ENCODE results near the gene POLRMT.

Gene POLRMT

DNA sequence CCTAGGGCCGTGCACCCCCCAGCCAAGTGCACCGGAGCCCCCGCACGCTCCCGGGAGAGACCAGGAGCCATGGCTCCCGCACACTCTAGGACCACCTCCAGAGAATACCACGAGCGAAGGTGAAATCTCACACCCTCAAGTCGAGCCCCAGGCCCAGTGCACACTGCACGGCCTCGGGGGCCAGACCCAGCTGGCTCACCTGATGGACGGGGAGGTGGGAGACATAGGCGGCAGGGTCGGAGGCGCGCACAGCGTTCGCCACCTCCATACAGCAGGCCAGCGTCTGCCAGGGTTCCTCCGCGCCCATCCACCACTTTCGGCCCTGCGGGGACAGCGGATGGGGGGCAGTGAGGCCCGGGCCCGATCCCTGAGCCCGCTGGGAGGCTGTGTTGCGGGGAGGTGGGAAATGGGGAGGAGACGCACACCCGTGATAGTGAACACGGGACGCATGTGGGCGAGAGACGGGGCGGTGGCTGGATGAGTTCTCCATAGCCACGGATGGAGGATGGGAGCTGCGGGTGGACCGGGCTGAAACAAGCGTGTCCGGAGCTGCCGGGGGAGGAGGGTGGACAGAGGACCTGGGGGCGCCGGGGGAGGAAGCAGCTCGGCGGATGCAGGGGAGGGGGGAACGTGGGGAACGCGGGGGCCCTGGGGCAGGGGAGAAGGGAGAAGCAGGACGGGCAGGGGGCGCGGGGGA, 13.0 kb downstream of the POLRMT start:
- no peak for DNase-seq (ENCODE audit: low spot score)
- Mint-ChIP-seq H3K36me3 (ENCODE audit: low read depth) (peaks cover 14% of the 10 kb centered on the region), H3K27ac (no peak overlapping the region), H3K27me3 (ENCODE audit: low read depth) (no peaks in the 10 kb centered on the region), H3K4me3 (no peak overlapping the region), H3K9me3 (no peaks in the 10 kb centered on the region), H3K4me1 (ENCODE audit: low read depth) (no peaks in the 10 kb centered on the region)

DNA sequence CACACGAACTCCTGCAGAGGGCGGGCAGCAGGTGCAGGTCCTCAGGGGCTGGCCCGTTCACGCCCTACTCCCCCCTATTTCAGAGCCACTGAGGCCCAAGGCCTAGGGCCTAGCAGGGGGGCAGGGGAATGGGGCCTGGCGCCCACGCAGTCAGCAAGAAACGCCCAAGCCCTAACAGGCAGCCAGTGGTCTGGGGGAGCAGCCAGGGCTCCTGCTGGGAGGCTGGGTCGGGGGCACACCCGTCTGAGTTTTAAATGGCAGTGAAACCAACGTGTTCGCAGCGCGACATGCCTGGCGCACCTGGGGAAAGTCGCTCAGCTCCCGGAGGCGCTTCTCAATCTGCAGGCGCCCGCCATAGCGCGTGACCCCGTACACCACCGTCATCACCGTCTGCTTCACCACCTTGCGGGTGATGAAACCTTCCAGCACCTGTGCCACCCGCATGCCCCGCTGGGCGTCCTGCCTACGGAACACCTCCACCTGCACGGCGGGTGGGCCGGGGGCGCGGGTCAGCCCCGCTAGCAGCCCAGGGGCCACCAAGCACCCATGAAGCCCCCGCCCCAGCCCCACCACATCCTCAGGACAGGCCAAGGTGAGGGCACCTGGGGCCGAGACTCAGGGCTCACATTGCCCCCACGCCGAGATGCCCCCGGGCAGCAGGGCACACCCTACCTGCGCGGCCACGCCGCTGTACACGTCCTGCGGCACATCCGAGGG, 13.9 kb downstream of the POLRMT start:
- Mint-ChIP-seq H3K9me3 (no peaks in the 10 kb centered on the region), H3K36me3 (ENCODE audit: low read depth) (peaks cover 16% of the 10 kb centered on the region)

DNA sequence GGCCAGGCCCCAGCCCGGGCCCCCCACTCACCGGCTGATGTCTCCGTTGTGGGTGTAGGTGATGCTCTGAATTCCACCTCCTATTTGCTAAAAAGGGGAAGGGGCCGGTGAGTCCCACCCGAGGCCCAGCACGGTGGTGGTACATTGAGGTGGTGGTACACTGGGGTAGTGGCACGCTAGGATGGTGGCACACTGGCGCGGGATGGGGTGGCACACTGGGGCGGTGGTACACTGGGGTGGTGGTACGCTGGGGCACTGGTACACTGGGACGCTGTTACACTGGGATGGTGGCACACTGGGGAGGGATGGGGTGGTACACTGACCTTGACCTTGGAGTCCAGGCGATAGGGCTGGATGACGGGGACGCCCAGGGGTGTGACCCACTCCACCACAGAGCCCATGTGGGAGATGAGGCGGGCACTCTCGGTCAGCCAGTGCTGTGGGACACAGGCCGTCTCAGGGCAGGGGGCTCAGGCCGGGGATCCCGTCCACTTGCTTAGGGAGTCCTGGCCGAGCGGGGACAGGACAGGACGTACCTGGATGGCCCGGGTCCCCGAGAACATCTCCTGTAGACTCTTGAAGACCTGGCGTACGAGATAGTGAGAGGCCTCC, 14.6 kb downstream of the POLRMT start:
- no peak overlapping the region for H3K4me3 Mint-ChIP-seq
- no peaks in the 10 kb centered on the region for H3K27me3 Mint-ChIP-seq (ENCODE audit: low read depth)
- H3K9me3 Mint-ChIP-seq, result no peaks in the 10 kb centered on the region
- H3K36me3 Mint-ChIP-seq (ENCODE audit: low read depth), result peaks cover 16% of the 10 kb centered on the region
- no peak overlapping the region for H3K27ac Mint-ChIP-seq
- DNase-seq (ENCODE audit: low spot score), result no peak
- H3K4me1 Mint-ChIP-seq (ENCODE audit: low read depth), result no peaks in the 10 kb centered on the region

More for the DNA sequence above, 13.9 kb downstream of the POLRMT start:
- no peak for DNase-seq (ENCODE audit: low spot score)
- Mint-ChIP-seq H3K27ac (no peak overlapping the region), H3K27me3 (ENCODE audit: low read depth) (no peaks in the 10 kb centered on the region), H3K4me3 (no peak overlapping the region), H3K4me1 (ENCODE audit: low read depth) (no peaks in the 10 kb centered on the region)

DNA sequence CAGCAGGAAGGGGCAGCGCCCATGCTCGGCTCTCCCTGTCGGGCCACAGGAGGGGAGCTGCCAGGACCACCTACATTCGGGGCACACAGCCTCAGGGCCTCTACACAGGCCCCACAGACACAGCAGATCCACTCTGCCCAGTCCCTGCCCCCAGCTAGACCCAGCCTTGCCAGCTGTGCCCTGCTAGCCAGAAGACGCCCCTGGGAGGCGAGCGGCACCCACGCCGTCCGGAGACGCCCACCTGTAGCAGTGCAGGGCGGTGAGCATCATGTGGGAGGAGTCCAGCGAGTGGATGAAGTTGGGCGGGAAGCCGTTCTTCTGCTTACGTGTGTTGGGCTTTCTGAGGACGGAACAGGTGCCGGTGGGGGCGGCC, 15.1 kb downstream of the POLRMT start:
- no peaks in the 10 kb centered on the region for H3K9me3 Mint-ChIP-seq
- DNase-seq (ENCODE audit: low spot score), result no peak
- no peak overlapping the region for H3K27ac Mint-ChIP-seq
- H3K27me3 Mint-ChIP-seq (ENCODE audit: low read depth), result no peaks in the 10 kb centered on the region
- H3K36me3 Mint-ChIP-seq (ENCODE audit: low read depth), result peaks cover 16% of the 10 kb centered on the region
- H3K4me1 Mint-ChIP-seq (ENCODE audit: low read depth), result no peaks in the 10 kb centered on the region
- H3K4me3 Mint-ChIP-seq, result no peak overlapping the region

DNA sequence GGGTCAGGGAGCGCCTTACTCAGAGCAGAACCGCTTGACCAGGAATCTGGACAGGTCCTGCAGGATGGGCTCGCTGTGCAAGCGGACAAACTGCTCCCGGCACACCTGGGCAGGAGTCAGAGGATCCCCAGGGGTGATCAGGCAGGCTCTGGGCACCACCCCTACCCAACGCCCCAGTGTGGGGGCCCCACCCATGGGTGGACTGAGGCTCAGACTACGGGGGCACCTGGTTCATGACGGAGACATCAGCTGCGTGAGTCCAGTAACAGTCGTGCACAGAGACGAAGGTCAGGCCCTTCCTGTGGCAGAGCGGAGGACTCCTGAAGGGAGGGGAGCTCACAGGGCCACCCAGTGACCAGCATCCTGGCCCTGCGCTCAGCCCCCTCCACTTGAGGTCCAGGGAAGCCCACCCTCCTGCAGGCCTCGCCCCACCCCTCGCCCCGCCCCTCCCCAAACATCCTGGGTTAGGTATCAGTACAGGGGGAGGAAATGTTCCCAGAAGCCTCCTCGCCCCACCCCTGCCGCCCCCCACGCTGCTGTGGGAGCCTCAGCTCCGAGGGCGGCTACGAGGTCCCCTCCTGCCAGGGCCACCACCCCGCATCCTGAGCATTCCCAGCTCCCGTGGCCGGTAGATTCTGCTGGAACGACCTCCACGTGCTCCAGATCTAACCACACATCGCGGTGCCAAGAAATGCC, 15.6 kb downstream of the POLRMT start:
- Mint-ChIP-seq H3K27ac (no peak overlapping the region), H3K4me1 (ENCODE audit: low read depth) (no peaks in the 10 kb centered on the region), H3K4me3 (no peak overlapping the region), H3K9me3 (no peaks in the 10 kb centered on the region), H3K36me3 (ENCODE audit: low read depth) (peaks cover 16% of the 10 kb centered on the region), H3K27me3 (ENCODE audit: low read depth) (no peaks in the 10 kb centered on the region)
- no peak for DNase-seq (ENCODE audit: low spot score)

DNA sequence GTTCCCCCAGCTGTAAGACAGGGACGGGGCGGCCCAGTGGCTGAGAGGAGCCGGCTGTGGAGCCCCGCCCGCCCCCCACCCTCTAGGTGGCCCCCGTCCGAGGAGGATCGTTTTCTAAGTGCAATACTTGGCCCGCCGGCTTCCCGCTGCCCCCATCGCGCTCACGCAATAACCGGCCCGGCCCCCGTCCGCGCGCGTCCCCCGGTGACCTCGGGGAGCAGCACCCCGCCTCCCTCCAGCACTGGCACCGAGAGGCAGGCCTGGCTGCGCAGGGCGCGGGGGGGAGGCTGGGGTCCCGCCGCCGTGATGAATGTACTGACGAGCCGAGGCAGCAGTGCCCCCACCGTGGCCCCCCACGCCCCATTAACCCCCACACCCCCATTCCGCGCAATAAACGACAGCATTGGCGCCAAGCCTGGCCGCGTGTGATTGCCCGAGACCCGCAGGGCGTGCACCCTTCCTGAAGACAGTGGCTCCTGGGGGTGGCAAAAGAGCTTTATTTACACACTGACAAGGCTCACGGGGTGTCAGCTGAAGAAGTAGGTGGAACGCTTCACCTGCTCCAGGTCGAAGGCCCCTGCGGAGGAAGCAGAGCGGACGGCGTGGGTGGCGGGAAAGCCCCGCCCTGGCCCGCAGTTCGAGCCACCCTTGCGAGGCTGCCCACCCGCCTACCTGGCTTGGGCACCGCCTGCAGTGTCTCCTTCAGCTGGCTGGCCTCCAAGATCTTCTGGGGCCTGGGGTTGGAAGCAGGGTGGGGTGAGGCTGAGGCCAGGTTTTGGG, 16.4 kb downstream of the POLRMT start:
- Mint-ChIP-seq H3K27ac (no peak overlapping the region), H3K4me1 (ENCODE audit: low read depth) (no peaks in the 10 kb centered on the region), H3K36me3 (ENCODE audit: low read depth) (peaks cover 16% of the 10 kb centered on the region)

DNA sequence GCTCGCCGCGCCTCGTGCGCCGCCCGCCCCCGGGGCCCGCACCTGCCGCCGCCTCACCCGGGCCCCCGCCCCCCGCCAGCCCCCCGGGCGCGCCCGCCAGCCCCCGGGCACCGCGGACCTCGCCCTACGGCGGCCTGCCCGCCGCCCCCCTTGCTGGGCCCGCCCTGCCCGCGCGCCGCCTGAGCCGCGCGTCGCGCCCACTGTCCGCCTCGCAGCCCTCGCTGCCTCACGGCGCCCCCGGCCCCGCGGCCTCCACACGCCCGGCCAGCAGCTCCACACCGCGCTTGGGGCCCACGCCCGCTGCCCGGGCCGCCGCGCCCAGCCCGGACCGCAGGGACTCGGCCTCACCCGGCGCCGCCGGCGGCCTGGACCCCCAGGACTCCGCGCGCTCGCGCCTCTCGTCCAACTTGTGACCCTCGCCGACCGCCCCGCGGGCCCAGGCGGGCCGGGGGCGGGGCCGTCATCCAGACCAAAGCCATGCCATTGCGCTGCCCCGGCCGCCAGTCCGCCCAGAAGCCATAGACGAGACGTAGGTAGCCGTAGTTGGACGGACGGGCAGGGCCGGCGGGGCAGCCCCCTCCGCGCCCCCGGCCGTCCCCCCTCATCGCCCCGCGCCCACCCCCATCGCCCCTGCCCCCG, 17.2 kb downstream of the POLRMT start:
- H3K4me1 Mint-ChIP-seq (ENCODE audit: low read depth), result no peaks in the 10 kb centered on the region

More for the DNA sequence above, 16.4 kb downstream of the POLRMT start:
- Mint-ChIP-seq H3K9me3 (no peaks in the 10 kb centered on the region), H3K4me3 (no peak overlapping the region), H3K27me3 (ENCODE audit: low read depth) (no peaks in the 10 kb centered on the region)
- DNase-seq (ENCODE audit: low spot score), result no peak

DNA sequence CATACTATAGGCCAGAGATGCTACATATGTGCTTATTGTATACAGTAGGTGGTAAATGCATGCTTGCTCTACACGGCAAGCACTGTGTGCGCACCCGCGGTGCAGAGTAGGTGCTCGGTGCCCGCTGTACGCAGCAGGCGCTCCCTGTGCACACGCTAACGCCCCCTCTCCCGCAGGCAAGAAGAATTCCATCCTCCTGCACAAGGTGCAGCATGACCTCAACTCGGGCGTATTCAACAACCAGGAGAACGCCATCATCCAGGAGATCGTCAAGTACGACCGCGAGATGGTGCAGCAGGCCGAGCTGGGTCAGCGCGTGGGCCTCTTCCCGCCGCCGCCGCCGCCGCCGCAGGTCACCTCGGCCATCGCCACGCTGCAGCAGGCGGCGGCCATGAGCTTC, 17.7 kb downstream of the POLRMT start:
- H3K4me3 Mint-ChIP-seq, result no peak overlapping the region
- H3K4me1 Mint-ChIP-seq (ENCODE audit: low read depth), result peaks cover 2% of the 10 kb centered on the region
- peaks cover 16% of the 10 kb centered on the region for H3K36me3 Mint-ChIP-seq (ENCODE audit: low read depth)
- no peak overlapping the region for H3K27ac Mint-ChIP-seq
- no peak for DNase-seq (ENCODE audit: low spot score)
- H3K27me3 Mint-ChIP-seq (ENCODE audit: low read depth), result no peaks in the 10 kb centered on the region
- H3K9me3 Mint-ChIP-seq, result no peaks in the 10 kb centered on the region

More for the DNA sequence above, 17.2 kb downstream of the POLRMT start:
- DNase-seq (ENCODE audit: low spot score), result no peak
- Mint-ChIP-seq H3K4me3 (no peak overlapping the region), H3K27me3 (ENCODE audit: low read depth) (no peaks in the 10 kb centered on the region), H3K36me3 (ENCODE audit: low read depth) (peaks cover 16% of the 10 kb centered on the region), H3K9me3 (no peaks in the 10 kb centered on the region), H3K27ac (no peak overlapping the region)

DNA sequence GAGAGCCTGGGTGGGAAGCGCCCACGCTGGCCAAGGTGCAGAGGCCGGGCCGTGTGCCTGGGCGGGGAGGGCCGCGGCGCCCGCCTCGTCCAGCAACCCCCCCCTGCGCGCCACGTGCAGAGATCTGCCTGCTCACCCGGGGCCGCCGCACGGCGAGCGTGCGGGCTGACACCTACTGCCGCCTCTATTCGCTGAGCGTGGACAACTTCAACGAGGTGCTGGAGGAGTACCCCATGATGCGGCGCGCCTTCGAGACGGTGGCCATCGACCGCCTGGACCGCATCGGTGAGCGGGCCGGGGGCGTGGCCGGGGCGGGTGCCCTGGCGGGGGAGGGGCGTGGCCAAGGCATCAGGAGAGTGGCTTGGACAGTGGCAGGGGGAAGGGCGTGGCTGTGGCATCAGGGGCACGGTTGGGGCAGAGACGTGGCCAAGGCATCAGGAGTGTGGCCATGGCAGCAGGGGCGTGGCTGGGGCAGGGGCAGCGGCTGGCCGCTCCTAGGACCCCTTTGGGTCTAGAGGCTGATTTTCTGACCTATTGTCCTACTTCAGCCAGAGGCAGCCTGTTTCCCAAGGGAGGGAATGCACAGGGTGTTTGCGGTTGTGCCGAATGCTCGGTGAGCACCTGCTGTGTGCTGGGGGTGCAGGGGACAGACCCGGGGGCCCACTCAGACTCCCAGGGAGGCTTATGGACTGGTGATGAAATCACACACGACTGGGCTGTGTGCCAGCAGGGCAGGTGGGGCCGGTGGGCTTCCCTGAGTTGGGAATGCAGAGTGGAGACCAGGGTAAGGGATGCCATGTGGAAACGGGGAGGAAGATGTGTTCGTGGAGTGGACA, 19.4 kb downstream of the POLRMT start:
- Mint-ChIP-seq H3K9me3 (no peaks in the 10 kb centered on the region), H3K4me3 (no peak overlapping the region), H3K36me3 (ENCODE audit: low read depth) (peaks cover 10% of the 10 kb centered on the region), H3K27ac (no peak overlapping the region), H3K4me1 (ENCODE audit: low read depth) (peaks cover 3% of the 10 kb centered on the region), H3K27me3 (ENCODE audit: low read depth) (no peaks in the 10 kb centered on the region)
- DNase-seq (ENCODE audit: low spot score), result no peak

DNA sequence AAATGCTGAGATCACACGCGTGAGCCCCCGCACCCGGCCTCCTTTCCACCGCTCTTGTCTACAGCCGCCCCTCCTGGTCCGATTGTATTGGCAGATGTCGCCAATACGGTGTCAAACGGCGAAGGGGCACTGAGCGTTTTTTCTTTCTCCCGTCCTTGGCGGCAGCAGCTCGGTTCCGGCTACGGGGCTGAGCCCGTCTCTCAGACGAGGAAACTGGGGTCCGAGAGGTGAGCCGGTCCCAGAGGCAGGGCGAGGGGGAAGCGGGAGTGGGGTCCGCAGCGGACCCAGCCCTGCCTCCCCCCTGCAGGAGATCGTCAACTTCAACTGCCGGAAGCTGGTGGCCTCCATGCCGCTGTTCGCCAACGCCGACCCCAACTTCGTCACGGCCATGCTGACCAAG, 20.4 kb downstream of the POLRMT start:
- peaks cover 6% of the 10 kb centered on the region for H3K36me3 Mint-ChIP-seq (ENCODE audit: low read depth)
- no peak overlapping the region for H3K4me3 Mint-ChIP-seq
- peaks cover 3% of the 10 kb centered on the region for H3K4me1 Mint-ChIP-seq (ENCODE audit: low read depth)
- H3K27ac Mint-ChIP-seq, result no peak overlapping the region
- no peak for DNase-seq (ENCODE audit: low spot score)
- H3K9me3 Mint-ChIP-seq, result no peaks in the 10 kb centered on the region
- H3K27me3 Mint-ChIP-seq (ENCODE audit: low read depth), result no peaks in the 10 kb centered on the region

DNA sequence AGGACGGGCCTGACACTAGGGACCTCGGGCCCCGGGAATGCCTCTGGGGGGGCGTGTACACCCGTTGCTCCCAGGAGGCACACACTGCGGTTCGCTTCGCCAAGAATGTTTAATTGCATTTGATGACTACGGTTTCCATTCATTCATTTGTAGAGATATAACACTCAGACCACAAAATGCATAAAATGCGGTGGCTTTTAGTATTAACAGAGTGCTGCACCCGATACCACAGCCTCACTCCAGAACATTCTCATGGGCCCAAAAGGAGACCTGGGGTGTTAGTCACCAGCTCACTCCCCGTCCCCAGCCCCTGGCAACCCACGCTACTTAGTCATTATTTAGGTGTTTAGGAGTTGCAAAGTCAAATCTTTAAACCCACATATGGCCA, 21.9 kb downstream of the POLRMT start:
- Mint-ChIP-seq H3K27ac (peak overlapping the region; percentile 71), H3K36me3 (ENCODE audit: low read depth) (peaks cover 6% of the 10 kb centered on the region), H3K27me3 (ENCODE audit: low read depth) (no peaks in the 10 kb centered on the region), H3K4me3 (peak overlapping the region; percentile 88), H3K4me1 (ENCODE audit: low read depth) (peaks cover 3% of the 10 kb centered on the region), H3K9me3 (no peaks in the 10 kb centered on the region)
- peak; percentile 76 for DNase-seq (ENCODE audit: low spot score)

DNA sequence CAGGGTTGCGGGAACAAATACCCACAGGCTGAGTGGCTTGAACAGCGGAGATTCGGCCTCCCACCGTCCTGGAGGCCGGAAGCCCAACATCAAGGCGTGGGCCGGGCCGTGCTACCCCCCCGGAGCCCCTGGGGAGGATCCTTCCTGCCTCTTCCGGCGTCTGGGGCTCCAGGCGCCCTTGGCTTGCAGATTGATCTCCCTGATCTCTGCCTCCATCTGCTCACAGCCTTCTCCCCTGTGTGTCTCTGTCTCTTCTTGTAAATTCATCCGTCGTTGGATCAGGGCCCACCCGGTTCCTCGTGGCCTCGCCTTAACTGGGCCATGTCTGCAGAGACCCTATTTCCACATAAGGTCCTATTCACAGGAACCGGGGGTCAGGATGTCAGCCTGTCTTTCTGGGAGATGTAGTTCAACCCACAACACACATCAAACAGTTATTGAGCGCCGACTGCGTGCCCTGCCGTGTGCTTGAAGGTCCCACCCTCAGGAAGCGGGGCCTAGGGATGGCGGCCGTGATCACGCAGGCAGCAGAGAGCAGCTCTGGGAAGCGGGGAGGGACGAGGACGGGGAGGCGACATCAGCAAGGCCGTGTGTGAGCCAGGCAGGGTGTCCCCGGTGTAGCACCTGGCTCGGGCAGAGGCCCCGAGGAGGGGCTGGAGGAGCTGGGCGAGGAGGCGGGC, 22.4 kb downstream of the POLRMT start:
- Mint-ChIP-seq H3K9me3 (no peaks in the 10 kb centered on the region), H3K27ac (peak overlapping the region; percentile 96), H3K36me3 (ENCODE audit: low read depth) (peaks cover 6% of the 10 kb centered on the region), H3K4me1 (ENCODE audit: low read depth) (peaks cover 3% of the 10 kb centered on the region), H3K4me3 (peak overlapping the region; percentile 88), H3K27me3 (ENCODE audit: low read depth) (no peaks in the 10 kb centered on the region)
- DNase-seq (ENCODE audit: low spot score), result peak; percentile 59
